ENCODE data around the gene RPS27. TPM values are rescaled to one million over a fixed set of nuclear protein-coding genes. Genes with fewer than 3 reads are reported as not detected.

The RPS27 gene
- polyA plus RNA-seq, 2 of the 4 experiments (the other 2 are of a cell fraction) = 4,831 to 5,586 TPM

GRCh38 chr1:153941826-153942725, 48.5 kb upstream of the RPS27 start:
- ATAC-seq (no peak), FAIRE-seq (no peak), DNase-seq (ENCODE audit: low read depth in 1 of 2, low spot score in 1 of 2) (no peak)
- Histone ChIP-seq H3K4me3 (no peak overlapping the region), H3K27ac (no peak overlapping the region), H3K4me1 (peaks cover 16% of the 10 kb centered on the region), H3K9me3 (no peaks in the 10 kb centered on the region), H3K4me2 (no peak overlapping the region)
- ChIA-PET CTCF (interaction anchor here (0.5 to 5.8 kb wide), 4 partner anchors 12 to 44 kb away, joined by 3 to 75 read pairs (median 10); partner anchors contain the start of genes CRTC2 and RAB13), POLR2A (no interaction called here)
- 93% methylated on average over 34 of the region's 34 CpGs for whole genome bisulfite sequencing (ENCODE audit: missing lambda C conversion rate)
- TF ChIP-seq NPAS2 (CRISPR knock-in tag; IDR thresholded peaks at IDR 0.05; ENCODE audit: borderline replicate concordance) (no peak), ZNF302 (CRISPR knock-in tag; IDR thresholded peaks at IDR 0.05) (no peak), CBX8 (IDR thresholded peaks at IDR 0.05) (no peak), RCOR1 (IDR thresholded peaks at IDR 0.05; ENCODE audit: low read depth, low read length) (no peak), CEBPB (IDR thresholded peaks at IDR 0.05) (no peak), ZSCAN20 (CRISPR knock-in tag; IDR thresholded peaks at IDR 0.05) (no peak), ZFP36 (IDR thresholded peaks at IDR 0.05; ENCODE audit: borderline replicate concordance, partially characterized antibody) (no peak), RNF2 (IDR thresholded peaks at IDR 0.05; ENCODE audit: borderline replicate concordance, low read depth) (no peak), HOXA7 (CRISPR knock-in tag; IDR thresholded peaks at IDR 0.05) (no peak), HOXB13 (CRISPR knock-in tag; IDR thresholded peaks at IDR 0.05; ENCODE audit: low read depth) (no peak)

DNA sequence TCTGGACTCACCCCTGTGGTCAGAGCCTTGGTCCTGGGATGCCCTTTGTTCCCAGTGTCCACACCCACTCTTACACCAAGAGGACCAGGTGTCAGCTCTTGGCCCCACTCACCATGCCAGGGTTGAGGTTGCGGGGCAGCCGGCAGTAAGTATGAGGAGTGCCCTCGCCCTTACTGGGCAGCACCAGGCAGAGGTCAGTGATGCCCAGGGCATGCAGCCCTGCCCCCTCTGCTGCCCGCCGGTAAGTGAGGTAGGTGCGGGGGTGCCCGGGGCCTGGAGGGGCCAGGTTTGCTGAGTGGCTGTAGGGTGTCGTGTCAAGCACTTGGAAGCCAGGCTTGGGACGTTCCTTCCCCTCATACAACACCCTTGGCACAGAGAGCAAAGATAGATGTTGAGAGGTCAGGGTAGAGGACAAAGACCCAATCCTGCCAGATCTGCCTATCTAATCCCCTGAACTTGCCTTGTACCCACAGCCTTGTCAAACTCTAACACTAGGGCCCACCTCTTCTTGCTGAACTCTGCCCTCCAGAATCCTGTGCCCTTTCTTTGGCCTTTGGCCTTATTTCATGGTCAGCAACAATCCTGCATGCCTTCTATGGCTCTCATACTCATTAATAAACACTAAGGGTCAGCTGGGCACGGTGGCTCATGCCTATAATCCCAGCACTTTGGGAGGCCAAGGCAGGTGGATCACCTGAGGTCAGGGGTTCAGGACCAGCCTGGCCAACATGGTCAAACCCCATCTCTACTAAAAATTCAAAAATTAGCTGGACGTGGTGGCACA, 47.6 kb upstream of the RPS27 start:
- no peak overlapping the region for H3K4me3 ChIP-seq
- ATAC-seq (no peak), FAIRE-seq (no peak), DNase-seq (ENCODE audit: low read depth in 1 of 2, low spot score in 1 of 2) (no peak)
- H3K9me3 ChIP-seq = no peaks in the 10 kb centered on the region
- no peak overlapping the region for H3K27ac ChIP-seq
- WGBS (ENCODE audit: missing lambda C conversion rate) = 97% methylated on average over 10 of the region's 11 CpGs
- peaks cover 16% of the 10 kb centered on the region for H3K4me1 ChIP-seq
- no peak for TF ChIP-seq EP300 (IDR thresholded peaks at IDR 0.05)
- TF ChIP-seq JUNB (IDR thresholded peaks at IDR 0.05) = no peak
- TF ChIP-seq POLR2A (IDR thresholded peaks at IDR 0.05; ENCODE audit: low read length) = no peak
- TF ChIP-seq HOXB5 (CRISPR knock-in tag; IDR thresholded peaks at IDR 0.05) = no peak
- TF ChIP-seq, protein P1, sequence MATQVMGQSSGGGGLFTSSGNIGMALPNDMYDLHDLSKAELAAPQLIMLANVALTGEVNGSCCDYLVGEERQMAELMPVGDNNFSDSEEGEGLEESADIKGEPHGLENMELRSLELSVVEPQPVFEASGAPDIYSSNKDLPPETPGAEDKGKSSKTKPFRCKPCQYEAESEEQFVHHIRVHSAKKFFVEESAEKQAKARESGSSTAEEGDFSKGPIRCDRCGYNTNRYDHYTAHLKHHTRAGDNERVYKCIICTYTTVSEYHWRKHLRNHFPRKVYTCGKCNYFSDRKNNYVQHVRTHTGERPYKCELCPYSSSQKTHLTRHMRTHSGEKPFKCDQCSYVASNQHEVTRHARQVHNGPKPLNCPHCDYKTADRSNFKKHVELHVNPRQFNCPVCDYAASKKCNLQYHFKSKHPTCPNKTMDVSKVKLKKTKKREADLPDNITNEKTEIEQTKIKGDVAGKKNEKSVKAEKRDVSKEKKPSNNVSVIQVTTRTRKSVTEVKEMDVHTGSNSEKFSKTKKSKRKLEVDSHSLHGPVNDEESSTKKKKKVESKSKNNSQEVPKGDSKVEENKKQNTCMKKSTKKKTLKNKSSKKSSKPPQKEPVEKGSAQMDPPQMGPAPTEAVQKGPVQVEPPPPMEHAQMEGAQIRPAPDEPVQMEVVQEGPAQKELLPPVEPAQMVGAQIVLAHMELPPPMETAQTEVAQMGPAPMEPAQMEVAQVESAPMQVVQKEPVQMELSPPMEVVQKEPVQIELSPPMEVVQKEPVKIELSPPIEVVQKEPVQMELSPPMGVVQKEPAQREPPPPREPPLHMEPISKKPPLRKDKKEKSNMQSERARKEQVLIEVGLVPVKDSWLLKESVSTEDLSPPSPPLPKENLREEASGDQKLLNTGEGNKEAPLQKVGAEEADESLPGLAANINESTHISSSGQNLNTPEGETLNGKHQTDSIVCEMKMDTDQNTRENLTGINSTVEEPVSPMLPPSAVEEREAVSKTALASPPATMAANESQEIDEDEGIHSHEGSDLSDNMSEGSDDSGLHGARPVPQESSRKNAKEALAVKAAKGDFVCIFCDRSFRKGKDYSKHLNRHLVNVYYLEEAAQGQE (IDR thresholded peaks at IDR 0.05) = no peak
- no peak for TF ChIP-seq BHLHE40 (IDR thresholded peaks at IDR 0.05; ENCODE audit: low read depth, low read length)
- TF ChIP-seq SREBF2 (IDR thresholded peaks at IDR 0.05) = no peak
- no peak for TF ChIP-seq TP53 (CRISPR knock-in tag; IDR thresholded peaks at IDR 0.05)
- TF ChIP-seq NPAS2 (CRISPR knock-in tag; IDR thresholded peaks at IDR 0.05; ENCODE audit: borderline replicate concordance) = no peak
- TF ChIP-seq, protein P2, sequence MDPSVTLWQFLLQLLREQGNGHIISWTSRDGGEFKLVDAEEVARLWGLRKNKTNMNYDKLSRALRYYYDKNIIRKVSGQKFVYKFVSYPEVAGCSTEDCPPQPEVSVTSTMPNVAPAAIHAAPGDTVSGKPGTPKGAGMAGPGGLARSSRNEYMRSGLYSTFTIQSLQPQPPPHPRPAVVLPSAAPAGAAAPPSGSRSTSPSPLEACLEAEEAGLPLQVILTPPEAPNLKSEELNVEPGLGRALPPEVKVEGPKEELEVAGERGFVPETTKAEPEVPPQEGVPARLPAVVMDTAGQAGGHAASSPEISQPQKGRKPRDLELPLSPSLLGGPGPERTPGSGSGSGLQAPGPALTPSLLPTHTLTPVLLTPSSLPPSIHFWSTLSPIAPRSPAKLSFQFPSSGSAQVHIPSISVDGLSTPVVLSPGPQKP (IDR thresholded peaks at IDR 0.05; ENCODE audit: low read depth, low read length) = no peak
- TF ChIP-seq EHMT2 (IDR thresholded peaks at IDR 0.05; ENCODE audit: low read depth) = no peak
- TF ChIP-seq HOXB13 (CRISPR knock-in tag; IDR thresholded peaks at IDR 0.05; ENCODE audit: low read depth) = no peak
- ChIA-PET CTCF (interaction anchor here (1.6 to 5.8 kb wide), 4 partner anchors 14 to 44 kb away, joined by 4 to 75 read pairs (median 14); partner anchors contain the start of genes CRTC2 and RAB13), POLR2A (no interaction called here)
- H3K4me2 ChIP-seq = no peak overlapping the region
